SKM-1 treated with dmso at 0.1 percent for 144 hours (cell line): Measurements from ENCODE around the gene CD59.
"Not testable (repeated sequence)": the region's sequence is repeated elsewhere in the genome, so short reads cannot be mapped to it uniquely, and the experiment has no call there.

Source experiments
- DNase-seq: peaks from one replicate; lab custom pipeline; 2025; ENCODE audit not compliant: unreplicated experiment; lab: John Stamatoyannopoulos, UW

Gene CD59

GRCh38 chr11:33669598-33670249 is 66.5 kb downstream of the CD59 start:
- no peak for DNase-seq

GRCh38 chr11:33668951-33669596 is 67.1 kb downstream of the CD59 start:
- DNase-seq = no peak

GRCh38 chr11:33668468-33668825 is 67.8 kb downstream of the CD59 start:
- no peak for DNase-seq

GRCh38 chr11:33667819-33668467 is 68.3 kb downstream of the CD59 start:
- DNase-seq = no peak

- DNase-seq = no peak
Measured at GRCh38 chr11:33665350-33666106, 70.7 kb downstream of the CD59 start.

GRCh38 chr11:33664827-33665226 is 71.4 kb downstream of the CD59 start:
- DNase-seq = no peak

- no peak for DNase-seq
Measured at GRCh38 chr11:33664166-33664565, 72.1 kb downstream of the CD59 start.

- no peak for DNase-seq
Measured at GRCh38 chr11:33663121-33663520, 73.1 kb downstream of the CD59 start.

- not testable (repeated sequence) for DNase-seq
Measured at GRCh38 chr11:33661526-33661925, 74.7 kb downstream of the CD59 start.

- DNase-seq = no peak
Measured at GRCh38 chr11:33660962-33661361, 75.3 kb downstream of the CD59 start.

GRCh38 chr11:33659370-33660139 is 76.7 kb downstream of the CD59 start:
- no peak for DNase-seq

- no peak for DNase-seq
Measured at GRCh38 chr11:33658195-33658900, 77.9 kb downstream of the CD59 start.

GRCh38 chr11:33657757-33658156 is 78.5 kb downstream of the CD59 start:
- no peak for DNase-seq

GRCh38 chr11:33656768-33657167 is 79.5 kb downstream of the CD59 start:
- no peak for DNase-seq

GRCh38 chr11:33655842-33656600 is 80.2 kb downstream of the CD59 start:
- no peak for DNase-seq

GRCh38 chr11:33654594-33654993 is 81.6 kb downstream of the CD59 start:
- no peak for DNase-seq
